IMR-90 (cell line): ENCODE measurements around the gene SLC25A25. TPM values are rescaled to one million over a fixed set of nuclear protein-coding genes. Genes with fewer than 3 reads are reported as not detected.
A peak's percentile ranks its signal among the peaks of the same experiment; 100 is the strongest.

Experiments used
- ATAC-seq: fragments of 200-7000 bp; cut with Tn5 transposase; 2 replicates; pipeline ENCODE4 v1.9.1; 2020; ENCODE audit warnings: low read depth, mild to moderate bottlenecking, moderate library complexity
- BruUV-seq: library from RNA; stranded (reverse); fragments of 400-500 nt; replicated peaks from 2 replicates; lab custom pipeline; 2021; lab: Mats Ljungman, UMichigan
- CTCF ChIA-PET: fragments of 300-600 bp; formaldehyde crosslinking; extraction: SDS; loops from one replicate; lab custom pipeline; 2021; ENCODE audit warnings: antibody characterized with exemption; lab: Yijun Ruan, JAX
- POLR2A ChIA-PET: fragments of 300-600 bp; sonication (Branson Sonifier 250); formaldehyde crosslinking; loops from one replicate; lab custom pipeline; 2022; ENCODE audit warnings: antibody characterized with exemption; ENCODE audit not compliant: unreplicated experiment; lab: Charles Lee
- DNase-seq: peaks from one replicate; pipeline ENCODE4 v3.0.0; 2013
- H2AFZ ChIP-seq: replicated peaks from 2 replicates; pipeline ENCODE3; 2013; ENCODE audit warnings: low read length, mild to moderate bottlenecking; ENCODE audit not compliant: poor library complexity
- H2AK5ac ChIP-seq: 2 replicates; pipeline ENCODE4 v1.6.1; 2013; ENCODE audit warnings: low read depth, low read length, inconsistent platforms
- H2AK9ac ChIP-seq: replicated peaks from 2 replicates; pipeline ENCODE3; 2013; ENCODE audit warnings: mild to moderate bottlenecking, low read depth, low read length, moderate library complexity; ENCODE audit not compliant: poor library complexity
- H2BK120ac ChIP-seq: 2 replicates; pipeline ENCODE4 v1.6.1; 2013; ENCODE audit warnings: low read depth, low read length, inconsistent platforms
- H2BK15ac ChIP-seq: 3 replicates; pipeline ENCODE4 v1.6.1; 2013; ENCODE audit warnings: low read depth, low read length, inconsistent platforms
- H2BK20ac ChIP-seq: 2 replicates; pipeline ENCODE4 v1.6.1; 2013; ENCODE audit warnings: low read depth, mild to moderate bottlenecking, inconsistent platforms, low read length, moderate library complexity
- H2BK5ac ChIP-seq: 2 replicates; pipeline ENCODE4 v1.6.1; 2013; ENCODE audit warnings: mild to moderate bottlenecking, low read depth, low read length, inconsistent platforms; ENCODE audit not compliant: poor library complexity, severe bottlenecking
- H3K14ac ChIP-seq: replicated peaks from 2 replicates; pipeline ENCODE4 v1.6.1; 2013; ENCODE audit warnings: low read depth, low read length, inconsistent platforms
- H3K18ac ChIP-seq: 2 replicates; pipeline ENCODE4 v1.6.1; 2013; ENCODE audit warnings: low read depth, low read length, control low read depth
- H3K23ac ChIP-seq: 2 replicates; pipeline ENCODE4 v1.6.1; 2013; ENCODE audit warnings: low read depth, low read length, inconsistent platforms
- H3K27ac ChIP-seq: 2 replicates; pipeline ENCODE4 v1.5.1; 2013; ENCODE audit warnings: mild to moderate bottlenecking, control low read depth, low read length; ENCODE audit not compliant: insufficient read depth
- H3K27me3 ChIP-seq: 2 replicates; pipeline ENCODE4 v1.6.1; 2013; ENCODE audit warnings: low read length; ENCODE audit not compliant: control insufficient read depth, insufficient read depth
- H3K36me3 ChIP-seq: 2 replicates; pipeline ENCODE4 v1.6.1; 2013; ENCODE audit warnings: low read length, mixed read lengths; ENCODE audit not compliant: control insufficient read depth, insufficient read depth
- H3K4ac ChIP-seq: 2 replicates; pipeline ENCODE4 v1.6.1; 2013; ENCODE audit warnings: low read depth, low read length, inconsistent platforms
- H3K4me1 ChIP-seq: 2 replicates; pipeline ENCODE4 v1.6.1; 2013; ENCODE audit warnings: low read length, mixed read lengths; ENCODE audit not compliant: control insufficient read depth, insufficient read depth
- H3K4me2 ChIP-seq: 2 replicates; pipeline ENCODE4 v1.6.1; 2013; ENCODE audit warnings: low read depth, mild to moderate bottlenecking, control low read depth, low read length, moderate library complexity
- H3K4me3 ChIP-seq: 2 replicates; pipeline ENCODE4 v1.5.1; 2013; ENCODE audit warnings: low read depth, mild to moderate bottlenecking, control low read depth, low read length, moderate library complexity; ENCODE audit not compliant: insufficient read depth
- H3K56ac ChIP-seq: 2 replicates; pipeline ENCODE4 v1.6.1; 2013; ENCODE audit warnings: low read length, inconsistent platforms; ENCODE audit not compliant: insufficient read depth; ENCODE audit errors: extremely low read depth
- H3K79me1 ChIP-seq, 2 experiments: 2 replicates each; pipeline ENCODE4 v1.6.1; 2013; ENCODE audit warnings: low read length in 2 of 2, inconsistent platforms in 1 of 2, low read depth in 1 of 2
- H3K9ac ChIP-seq: 2 replicates; pipeline ENCODE4 v1.6.1; 2013; ENCODE audit warnings: low read depth, low read length, control low read depth
- H3K9me1 ChIP-seq: 2 replicates; pipeline ENCODE4 v1.6.1; 2013; ENCODE audit warnings: low read length, inconsistent platforms; ENCODE audit not compliant: insufficient read depth
- H3K9me3 ChIP-seq: 2 replicates; pipeline ENCODE4 v1.6.1; 2013; ENCODE audit warnings: low read length; ENCODE audit not compliant: control insufficient read depth, insufficient read depth
- H4K20me1 ChIP-seq: 2 replicates; pipeline ENCODE4 v1.6.1; 2013; ENCODE audit warnings: low read length, inconsistent platforms; ENCODE audit not compliant: insufficient read depth
- H4K5ac ChIP-seq: 2 replicates; pipeline ENCODE4 v1.6.1; 2013; ENCODE audit warnings: mild to moderate bottlenecking, low read depth, low read length, control low read depth
- H4K8ac ChIP-seq, 2 experiments: 2 replicates each; pipeline ENCODE4 v1.6.1; 2013; ENCODE audit warnings: low read depth in 2 of 2, low read length in 2 of 2, control low read depth in 1 of 2, inconsistent platforms in 1 of 2
- H4K91ac ChIP-seq: 2 replicates; pipeline ENCODE4 v1.6.1; 2013; ENCODE audit warnings: low read depth, low read length, inconsistent platforms; ENCODE audit not compliant: insufficient read depth
- BHLHE40 ChIP-seq: fragments of 150-350 bp; IDR thresholded peaks from 2 replicates; pipeline ENCODE4 v1.6.1; 2016; ENCODE audit warnings: mild to moderate bottlenecking, low read depth, low read length
- CEBPB ChIP-seq: IDR thresholded peaks from 2 replicates; pipeline ENCODE4 v1.6.1; 2012; ENCODE audit warnings: low read depth, low read length, improper control_type of control experiment
- CHD1 ChIP-seq: IDR thresholded peaks from 2 replicates; pipeline ENCODE4 v1.6.1; 2012; ENCODE audit warnings: low read depth, low read length, improper control_type of control experiment
- CTCF ChIP-seq: conservative IDR thresholded peaks from 2 replicates; pipeline ENCODE4 v1.5.1; 2012; ENCODE audit warnings: mild to moderate bottlenecking, low read depth, low read length, improper control_type of control experiment
- FOS ChIP-seq: fragments of 150-350 bp; IDR thresholded peaks from 2 replicates; pipeline ENCODE4 v1.6.1; 2016; ENCODE audit warnings: low read depth, low read length
- MAFK ChIP-seq: IDR thresholded peaks from 2 replicates; pipeline ENCODE4 v1.6.1; 2012; ENCODE audit warnings: low read depth, low read length, improper control_type of control experiment
- MXI1 ChIP-seq: IDR thresholded peaks from 2 replicates; pipeline ENCODE4 v1.6.1; 2012; ENCODE audit warnings: low read depth, mild to moderate bottlenecking, low read length, moderate library complexity, borderline replicate concordance
- NFE2L2 ChIP-seq: fragments of 150-350 bp; IDR thresholded peaks from 2 replicates; pipeline ENCODE4 v1.6.1; 2016; ENCODE audit warnings: low read depth, mild to moderate bottlenecking, low read length
- POLR2A ChIP-seq: IDR thresholded peaks from 2 replicates; pipeline ENCODE4 v1.6.1; 2012; ENCODE audit warnings: mild to moderate bottlenecking, low read depth, low read length
- SMC3 ChIP-seq: fragments of 150-350 bp; IDR thresholded peaks from 2 replicates; pipeline ENCODE4 v1.6.1; 2016; ENCODE audit warnings: low read depth, mild to moderate bottlenecking, antibody characterized with exemption, low read length, moderate library complexity
- USF2 ChIP-seq: fragments of 150-350 bp; IDR thresholded peaks from 2 replicates; pipeline ENCODE4 v1.6.1; 2017; ENCODE audit warnings: mild to moderate bottlenecking, antibody characterized with exemption, low read length, low read depth
- WGBS, 2 experiments: methylation state at CpG; one replicate each; pipeline versions ENCODE4 v1.1.5 to v1.1.7; 2013; ENCODE audit warnings: missing lambda C conversion rate in 2 of 2; ENCODE audit not compliant: insufficient read length in 1 of 2; ENCODE audit errors: extremely low coverage in 2 of 2; 5-methylcytosine and 5-hydroxymethylcytosine counted together
- dilution Hi-C: fragments of 300-500 bp; cut with HindIII; formaldehyde crosslinking; loops from one replicate; pipeline ENCODE4 v1.14.3; 2018; ENCODE audit warnings: low sequenced_read_pairs; ENCODE audit not compliant: unreplicated experiment
- in situ Hi-C: fragments of 300-500 bp; cut with MboI; formaldehyde crosslinking; loops from 3 replicates; pipeline ENCODE4 v1.14.3; 2019; ENCODE audit warnings: low sequenced_read_pairs, inconsistent platforms, mixed read lengths
- intact Hi-C: fragments of 100-400 bp; cut with micrococcal nuclease; formaldehyde crosslinking; loops from 2 replicates; pipeline ENCODE4 v1.10.0; 2022
- polyA plus RNA-seq, 3 experiments: library from polyadenylated mRNA; depleted of rRNA; stranded (reverse); fragments of >200 nt; gene quantifications; 2 replicates each; pipeline ENCODE4 v1.2.3, GENCODE V29; 2012; ENCODE audit warnings: low replicate concordance in 1 of 3
- total RNA-seq: library from RNA; depleted of rRNA; stranded (reverse); fragments of >200 nt; gene quantifications from 2 replicates; pipeline ENCODE4 v1.2.3, GENCODE V29; 2012

Gene SLC25A25
- total and polyA plus RNA-seq, 2 of the 4 experiments (the other 2 are of a cell fraction): 14.0 to 17.9 TPM

- TF ChIP-seq USF2 (no peak), NFE2L2 (no peak), MXI1 (no peak)
Measured at GRCh38 chr9:128117613-128118471, 49.8 kb downstream of the SLC25A25 start (continued).

GRCh38 chr9:128118472-128118857 lies 50.4 kb downstream of the SLC25A25 start:
- H3K79me1 ChIP-seq: no peaks in the 10 kb centered on the region
- no peaks in the 10 kb centered on the region for H3K9me1 ChIP-seq
- H2BK120ac ChIP-seq: no peak overlapping the region
- H3K56ac ChIP-seq: no peak overlapping the region
- dilution Hi-C loops (no loop called here), intact Hi-C loops (loop anchor here (5.0 kb wide), 1 partner anchor 376 kb away; no protein-coding TSS in a partner anchor), in situ Hi-C loops (no loop called here)
- H3K4ac ChIP-seq: no peak overlapping the region
- DNase-seq: no peak
- no peak overlapping the region for H2BK5ac ChIP-seq
- peak overlapping the region; percentile 1 for H2AK9ac ChIP-seq
- H3K36me3 ChIP-seq: peaks cover 27% of the 10 kb centered on the region; the same call in 1 of the 2 replicates
- H2BK20ac ChIP-seq: no peak overlapping the region
- H3K4me3 ChIP-seq: no peak overlapping the region
- no peaks in the 10 kb centered on the region for H3K9me3 ChIP-seq
- WGBS, 2 experiments: 68% methylated on average over 2 of the region's 3 CpGs; no CpG with 5 or more reads in 1 of the 2 experiments
- no peak overlapping the region for H3K9ac ChIP-seq
- no peak overlapping the region for H3K23ac ChIP-seq
- no peaks in the 10 kb centered on the region for H3K4me1 ChIP-seq
- H3K4me2 ChIP-seq: no peak overlapping the region
- H4K8ac ChIP-seq: no peak overlapping the region
- ATAC-seq: no peak
- no peaks in the 10 kb centered on the region for H3K27me3 ChIP-seq
- no peak overlapping the region for H4K5ac ChIP-seq
- no peak overlapping the region for H2AK5ac ChIP-seq
- no peak overlapping the region for H2BK15ac ChIP-seq
- H2AFZ ChIP-seq: peak overlapping the region; percentile 96
- ChIA-PET POLR2A (no interaction called here), CTCF (interaction anchor here (0.8 to 2.0 kb wide), 9 partner anchors 8 to 192 kb away, joined by 3 to 16 read pairs (median 5); partner anchors contain the start of gene PTGES2)
- no TSS peak for BruUV-seq
- H4K20me1 ChIP-seq: no peaks in the 10 kb centered on the region
- H4K91ac ChIP-seq: no peak overlapping the region
- TF ChIP-seq MAFK: no peak
- TF ChIP-seq USF2: no peak
- no peak for TF ChIP-seq FOS
- TF ChIP-seq SMC3: no peak
- no peak for TF ChIP-seq MXI1
- no peak for TF ChIP-seq CEBPB
- no peak for TF ChIP-seq CHD1
- no peak for TF ChIP-seq CTCF
- no peak for TF ChIP-seq BHLHE40
- TF ChIP-seq POLR2A: no peak
- no peak overlapping the region for H3K18ac ChIP-seq
- no peak overlapping the region for H3K27ac ChIP-seq
- H3K14ac ChIP-seq: no peak overlapping the region
